Muscle layer of duodenum (tissue), 2 donors: Measurements from ENCODE around the gene ECD.

Experiments used
- H3K27ac ChIP-seq: one replicate; pipeline ENCODE4 v1.7.0; 2013; ENCODE audit warnings: mild to moderate bottlenecking, low read length
- H3K27me3 ChIP-seq: one replicate; pipeline ENCODE4 v1.7.0; 2013; ENCODE audit warnings: low read depth, mild to moderate bottlenecking, control low read depth, low read length
- H3K36me3 ChIP-seq, 2 donors: one replicate each; pipeline ENCODE4 v1.7.0; 2013; ENCODE audit warnings: low read length in 2 of 2, control low read depth in 1 of 2, mild to moderate bottlenecking in 1 of 2; ENCODE audit not compliant: insufficient read depth in 2 of 2, control insufficient read depth in 1 of 2
- H3K4me1 ChIP-seq, 2 donors: one replicate each; pipeline ENCODE4 v1.7.0; 2013; ENCODE audit warnings: low read length in 2 of 2, mild to moderate bottlenecking in 2 of 2, control low read depth in 1 of 2, moderate library complexity in 1 of 2; ENCODE audit not compliant: insufficient read depth in 2 of 2, control insufficient read depth in 1 of 2
- H3K4me3 ChIP-seq, 2 donors: one replicate each; pipeline ENCODE4 v1.7.0; 2013; ENCODE audit warnings: low read length in 2 of 2, low read depth in 1 of 2, mild to moderate bottlenecking in 1 of 2
- H3K9me3 ChIP-seq, 2 donors: one replicate each; pipeline ENCODE4 v1.7.0; 2013; ENCODE audit warnings: low read length in 2 of 2, control low read depth in 1 of 2, mild to moderate bottlenecking in 1 of 2; ENCODE audit not compliant: control insufficient read depth in 1 of 2
- donor health status: healthy.

ECD gene

DNA sequence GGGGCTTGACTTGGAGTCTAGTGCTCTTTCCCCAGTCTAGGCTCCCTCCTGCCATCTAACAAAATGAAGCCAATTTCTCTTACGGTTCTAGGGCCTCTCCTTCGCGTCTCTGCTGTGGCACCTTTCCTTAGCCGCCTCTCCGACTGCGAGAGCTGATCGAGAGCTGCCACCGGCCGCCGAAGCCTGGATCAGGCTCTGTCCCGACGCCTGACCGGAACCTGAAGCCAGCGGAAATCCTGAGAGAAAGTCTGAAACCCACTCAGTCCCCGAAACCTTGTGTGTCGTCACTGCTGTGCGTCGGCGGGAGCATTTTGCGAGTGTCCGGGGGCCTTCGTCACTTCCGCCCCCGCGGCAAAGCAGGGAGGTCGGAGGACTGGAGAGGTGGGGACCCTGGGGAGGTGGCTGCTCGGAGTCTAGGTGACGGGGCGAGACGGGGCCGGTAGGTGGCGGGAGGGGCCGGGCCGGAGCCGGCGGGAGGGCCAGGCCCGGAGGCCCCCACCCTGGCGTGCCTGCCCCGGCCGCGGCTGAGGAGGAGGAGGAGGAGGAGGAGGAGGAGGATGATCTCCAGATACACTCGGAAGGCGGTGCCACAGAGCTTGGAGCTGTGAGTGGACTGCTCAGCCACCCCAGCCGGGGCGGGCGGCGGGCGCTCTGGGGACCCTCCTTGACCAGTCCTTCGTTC is at the start of gene ECD, which contains the start of gene FAM149B1:
TSS of gene ECD (minus strand) at position 226 of the 682 bp plus-strand sequence. CDS start 4,071 bp downstream, outside the sequence.
TSS of gene FAM149B1 (plus strand) at position 337 of the 682 bp plus-strand sequence. CDS start at position 558, 221 bp downstream.
- H3K27me3 ChIP-seq: no peaks in the 10 kb centered on the region
- peak within 1 kb of the TSS; percentile 97 to 99 for H3K4me3 ChIP-seq
- H3K4me1 ChIP-seq: peaks cover 3 to 32% of the 10 kb centered on the region in 2 donors
- H3K9me3 ChIP-seq: no peaks in the 10 kb centered on the region
- peaks cover 3 to 9% of the 10 kb centered on the region in 2 donors for H3K36me3 ChIP-seq
- H3K27ac ChIP-seq: peak within 1 kb of the TSS; percentile 99

DNA sequence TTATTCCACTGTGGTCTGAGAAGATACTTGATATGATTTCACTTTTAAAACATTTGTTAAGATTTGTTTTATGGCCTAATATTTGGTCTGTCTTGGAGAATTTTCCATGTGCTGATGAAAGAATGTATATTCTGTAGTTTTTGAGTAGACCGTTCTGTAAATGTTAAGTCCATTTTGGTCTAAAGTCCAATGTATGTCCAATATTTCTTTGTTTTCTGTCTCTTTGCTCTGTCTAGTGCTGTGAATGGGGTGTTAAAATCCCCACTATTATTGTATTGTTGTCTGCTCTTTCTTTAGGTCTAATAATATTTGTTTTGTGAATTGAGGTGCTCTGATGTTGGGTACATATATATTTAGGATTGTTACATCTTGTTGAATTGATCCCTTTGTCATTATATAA is 47.9 kb upstream of the ECD start:
- no peak overlapping the region for H3K27ac ChIP-seq
- no peak overlapping the region for H3K4me3 ChIP-seq
- no peaks in the 10 kb centered on the region for H3K4me1 ChIP-seq
- H3K36me3 ChIP-seq: peaks cover 20 to 28% of the 10 kb centered on the region in 2 donors
- no peaks in the 10 kb centered on the region for H3K9me3 ChIP-seq
- no peaks in the 10 kb centered on the region for H3K27me3 ChIP-seq

DNA sequence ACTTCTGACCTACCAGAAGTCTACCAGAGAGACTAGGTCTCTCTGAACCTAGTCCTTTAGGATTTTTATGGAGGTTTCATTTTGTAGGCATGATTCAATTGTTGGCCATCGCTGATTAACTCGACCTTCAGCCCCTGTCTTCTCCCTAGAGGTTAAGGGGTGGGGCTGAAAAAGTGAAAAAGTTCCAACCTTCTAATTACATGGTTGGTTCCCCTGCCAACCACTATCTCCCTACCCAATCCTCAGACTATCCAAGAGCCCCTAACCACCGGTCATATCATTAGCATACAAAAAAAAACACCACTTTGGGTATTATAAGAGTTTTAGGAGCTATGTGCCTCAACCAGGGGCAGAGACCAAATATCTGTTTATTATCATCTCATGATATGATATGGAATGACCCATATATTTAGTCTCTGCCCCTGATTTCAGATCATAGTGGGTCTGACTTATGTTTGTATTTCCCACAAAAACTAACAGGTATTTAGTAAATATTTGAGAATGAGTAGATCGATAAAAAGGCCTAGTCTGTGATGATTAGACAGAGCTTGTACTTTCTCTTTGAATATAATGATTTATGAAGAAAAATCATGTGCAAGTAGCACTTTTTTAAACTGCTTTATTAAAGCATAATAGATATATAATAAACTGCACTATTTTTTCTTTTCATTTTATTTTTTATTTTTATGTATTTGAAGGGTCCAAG is 43.5 kb upstream of the ECD start:
- Histone ChIP-seq H3K27ac (no peak overlapping the region), H3K27me3 (no peaks in the 10 kb centered on the region), H3K4me1 (no peaks in the 10 kb centered on the region), H3K36me3 (peaks cover 12 to 18% of the 10 kb centered on the region in 2 donors), H3K9me3 (no peaks in the 10 kb centered on the region), H3K4me3 (no peak overlapping the region)

DNA sequence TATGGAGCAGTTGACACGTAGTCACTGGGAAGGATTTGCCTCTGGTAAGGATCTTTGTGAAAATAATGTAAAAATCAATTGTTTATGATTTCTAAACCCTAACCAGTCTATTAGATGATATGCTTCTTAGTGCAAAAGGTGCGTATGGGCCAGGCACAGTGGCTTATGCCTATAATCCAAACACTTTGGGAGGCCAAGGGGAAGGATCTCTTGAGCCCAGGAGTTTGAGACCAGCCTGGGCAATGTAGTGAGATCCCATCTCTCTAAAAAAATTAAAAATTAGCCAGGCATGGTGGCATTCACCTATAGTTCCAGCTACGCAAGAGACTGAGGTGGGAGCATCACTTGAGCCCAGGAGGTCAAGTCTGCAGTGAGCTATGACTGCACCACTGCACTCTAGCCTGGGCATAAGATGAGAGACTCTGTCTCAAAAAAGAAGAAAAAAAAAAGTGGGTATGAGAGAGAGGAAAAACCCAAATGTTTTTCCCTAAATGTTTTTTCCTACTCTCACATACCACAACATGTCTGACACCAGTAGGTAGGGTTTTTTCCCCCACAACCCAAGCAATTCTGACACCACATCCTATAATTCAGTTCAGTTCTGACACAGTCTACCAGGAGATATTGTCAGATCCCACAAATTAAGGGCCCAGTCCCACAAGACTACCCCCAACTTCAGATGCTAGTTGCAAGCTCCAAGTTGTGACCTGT is 42.7 kb upstream of the ECD start:
- Histone ChIP-seq H3K4me1 (no peaks in the 10 kb centered on the region), H3K4me3 (no peak overlapping the region), H3K36me3 (peaks cover 12 to 18% of the 10 kb centered on the region in 2 donors), H3K27ac (no peak overlapping the region), H3K27me3 (no peaks in the 10 kb centered on the region), H3K9me3 (no peaks in the 10 kb centered on the region)

DNA sequence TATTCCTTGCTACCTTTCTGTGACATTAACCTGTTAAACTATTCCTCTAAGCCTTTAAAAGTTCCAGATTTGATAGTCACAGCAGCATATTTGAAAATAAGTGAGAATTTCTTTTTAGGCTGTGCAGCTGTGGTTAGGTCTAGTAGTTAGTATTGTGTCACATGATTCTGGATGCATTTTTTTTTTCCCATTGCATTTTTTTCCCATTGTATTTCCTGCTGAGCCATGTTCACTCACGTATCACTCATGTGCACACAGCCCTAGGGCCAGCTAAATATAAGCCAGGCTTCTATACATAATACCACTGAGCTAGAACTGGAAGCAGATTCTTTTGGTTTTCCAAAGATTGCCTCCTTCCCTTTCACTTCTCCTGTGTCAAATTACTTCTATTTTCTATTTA is 41.9 kb upstream of the ECD start:
- Histone ChIP-seq H3K9me3 (no peaks in the 10 kb centered on the region), H3K36me3 (peaks cover 12 to 18% of the 10 kb centered on the region in 2 donors)

DNA sequence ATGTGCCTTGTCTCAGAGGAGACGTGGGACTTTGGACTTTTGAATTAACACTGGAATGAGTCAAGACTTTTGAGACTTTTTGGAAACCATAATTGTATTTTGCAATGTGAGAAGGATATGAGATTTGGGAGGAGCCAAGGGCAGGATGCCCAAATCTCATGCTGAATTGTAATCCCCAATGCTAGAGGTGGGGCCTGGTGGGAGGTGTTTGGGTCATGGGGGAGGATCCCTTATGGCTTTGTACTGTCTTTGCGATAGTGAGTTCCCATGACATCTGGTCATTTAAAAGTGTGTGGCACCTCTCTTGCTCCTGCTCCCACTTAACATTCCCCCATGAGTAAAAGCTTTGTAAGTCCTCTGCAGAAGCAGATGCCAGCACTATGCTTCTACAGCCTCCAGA is 40.1 kb upstream of the ECD start:
- Histone ChIP-seq H3K9me3 (no peaks in the 10 kb centered on the region), H3K4me1 (no peaks in the 10 kb centered on the region), H3K36me3 (peaks cover 12 to 18% of the 10 kb centered on the region in 2 donors), H3K27ac (no peak overlapping the region), H3K27me3 (no peaks in the 10 kb centered on the region), H3K4me3 (no peak overlapping the region)

More for the DNA sequence above, 41.9 kb upstream of the ECD start:
- H3K27me3 ChIP-seq: no peaks in the 10 kb centered on the region
- no peak overlapping the region for H3K4me3 ChIP-seq
- H3K4me1 ChIP-seq: no peaks in the 10 kb centered on the region
- H3K27ac ChIP-seq: no peak overlapping the region

DNA sequence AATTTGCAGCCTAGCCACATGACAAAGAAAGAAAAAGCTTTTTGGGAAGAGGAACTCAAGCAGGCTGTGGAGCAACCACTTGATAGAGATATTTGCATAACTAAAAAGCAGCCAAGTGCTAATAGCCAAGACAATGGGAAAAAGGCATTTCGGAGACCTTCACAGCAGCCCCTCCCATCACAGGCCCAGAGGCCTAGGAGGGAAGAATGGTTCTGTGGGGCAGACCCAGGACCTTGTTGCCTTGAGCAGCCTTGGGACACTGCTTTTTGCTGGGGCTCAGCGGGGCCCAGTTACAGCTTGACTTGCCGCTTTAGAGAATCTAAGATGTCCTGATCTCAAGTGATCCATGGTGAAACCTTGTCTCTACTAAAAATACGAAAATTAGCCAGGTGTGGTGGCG is 38.6 kb upstream of the ECD start:
- Histone ChIP-seq H3K4me1 (no peaks in the 10 kb centered on the region), H3K27ac (no peak overlapping the region), H3K27me3 (no peaks in the 10 kb centered on the region), H3K36me3 (peaks cover 12 to 18% of the 10 kb centered on the region in 2 donors), H3K4me3 (no peak overlapping the region), H3K9me3 (no peaks in the 10 kb centered on the region)

DNA sequence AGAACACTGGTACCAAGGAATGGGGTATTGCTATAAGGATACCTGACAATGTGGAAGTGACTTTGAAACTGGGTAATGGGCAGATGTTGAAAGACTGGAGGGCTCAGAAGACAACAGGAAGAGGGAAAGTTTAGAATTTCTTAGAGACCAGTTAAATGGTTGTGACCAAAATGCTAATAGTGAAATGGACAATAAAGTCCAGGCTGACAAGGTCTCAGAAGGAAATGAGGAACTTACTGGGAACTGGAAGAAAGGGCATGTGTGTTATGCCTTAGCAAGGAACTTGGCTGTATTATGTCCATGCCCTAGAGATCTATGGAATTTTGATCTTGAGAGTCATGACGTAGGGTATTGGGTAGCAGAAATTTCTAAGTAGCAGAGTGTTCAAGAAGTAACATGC is 38.1 kb upstream of the ECD start:
- H3K4me1 ChIP-seq: no peaks in the 10 kb centered on the region
- H3K27ac ChIP-seq: no peak overlapping the region
- peaks cover 9 to 13% of the 10 kb centered on the region in 2 donors for H3K36me3 ChIP-seq
- no peaks in the 10 kb centered on the region for H3K27me3 ChIP-seq
- H3K4me3 ChIP-seq: no peak overlapping the region
- H3K9me3 ChIP-seq: no peaks in the 10 kb centered on the region

DNA sequence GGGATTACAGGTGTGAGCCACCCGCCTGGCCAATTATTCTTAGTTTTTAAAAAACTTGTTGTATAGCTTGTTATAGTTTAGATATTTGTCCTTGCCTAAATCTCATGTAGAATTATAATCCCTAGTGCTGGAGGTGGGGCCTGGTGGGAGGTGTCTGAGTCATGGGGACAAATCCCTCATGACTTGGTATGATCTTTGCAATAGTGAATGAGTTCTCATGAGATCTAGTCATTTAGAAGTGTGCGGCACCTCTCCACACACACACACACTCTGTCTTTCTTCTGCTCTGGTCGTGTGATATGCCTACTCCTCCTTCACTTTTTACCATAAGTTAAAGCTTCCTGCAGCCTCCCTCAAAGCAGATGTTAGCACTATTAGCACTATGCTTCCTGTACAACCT is 37.3 kb upstream of the ECD start:
- Histone ChIP-seq H3K9me3 (no peaks in the 10 kb centered on the region), H3K27ac (no peak overlapping the region), H3K4me3 (no peak overlapping the region), H3K27me3 (no peaks in the 10 kb centered on the region), H3K36me3 (peaks cover 10 to 11% of the 10 kb centered on the region in 2 donors), H3K4me1 (no peaks in the 10 kb centered on the region)

DNA sequence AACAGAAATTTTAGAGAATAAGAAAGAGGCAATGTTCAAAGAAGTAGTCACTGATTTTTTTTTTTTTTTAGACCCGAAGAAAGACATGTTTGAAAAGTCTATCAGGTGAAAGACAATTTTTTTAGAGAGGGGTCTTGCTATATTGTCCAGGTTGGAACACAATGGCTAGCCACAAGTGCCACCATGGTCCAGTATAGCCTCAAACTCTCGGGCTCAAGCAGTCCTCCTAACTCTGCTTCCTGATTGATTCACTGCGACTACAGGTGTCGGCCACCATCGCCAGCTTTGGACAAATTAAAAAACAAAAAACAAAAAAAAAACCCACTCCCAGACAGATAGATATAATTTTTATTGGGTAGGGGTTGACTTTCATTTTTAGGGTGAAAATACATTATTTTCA is 22.4 kb upstream of the ECD start:
- no peaks in the 10 kb centered on the region for H3K4me1 ChIP-seq
- no peaks in the 10 kb centered on the region for H3K27me3 ChIP-seq
- no peak overlapping the region for H3K27ac ChIP-seq
- peaks cover 0 to 4% of the 10 kb centered on the region in 2 donors for H3K36me3 ChIP-seq
- H3K9me3 ChIP-seq: no peaks in the 10 kb centered on the region
- H3K4me3 ChIP-seq: no peak overlapping the region

DNA sequence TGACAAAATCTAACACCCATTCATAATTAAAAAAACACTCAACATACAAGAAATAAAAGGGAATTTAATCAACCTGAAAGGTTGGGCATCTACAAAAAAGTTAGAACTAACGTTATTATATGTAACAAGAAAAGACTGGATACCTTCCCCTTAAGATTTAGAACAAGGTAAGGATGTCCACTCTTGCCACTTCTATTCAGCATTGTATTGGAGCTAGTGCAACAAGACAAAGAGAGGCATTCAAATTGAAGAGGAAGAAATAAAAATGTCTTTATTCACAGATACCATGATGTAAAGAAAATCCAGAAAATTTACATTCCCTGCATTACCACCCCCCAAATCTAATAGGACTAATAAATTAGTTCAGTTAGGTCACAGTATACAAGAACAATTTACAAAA is 18.5 kb upstream of the ECD start:
- Histone ChIP-seq H3K27me3 (no peaks in the 10 kb centered on the region), H3K36me3 (peaks cover 15 to 22% of the 10 kb centered on the region in 2 donors), H3K4me3 (no peak overlapping the region), H3K9me3 (no peaks in the 10 kb centered on the region), H3K4me1 (no peaks in the 10 kb centered on the region), H3K27ac (no peak overlapping the region)
